Limb (tissue), 2 donors: ENCODE results near the gene CENPT.

ENCODE experiments used
- DNase-seq, 2 donors: peaks; one replicate each; pipeline ENCODE4 v3.0.0-alpha.2; 2016; ENCODE audit errors: extremely low spot score in 2 of 2

Gene CENPT

DNA sequence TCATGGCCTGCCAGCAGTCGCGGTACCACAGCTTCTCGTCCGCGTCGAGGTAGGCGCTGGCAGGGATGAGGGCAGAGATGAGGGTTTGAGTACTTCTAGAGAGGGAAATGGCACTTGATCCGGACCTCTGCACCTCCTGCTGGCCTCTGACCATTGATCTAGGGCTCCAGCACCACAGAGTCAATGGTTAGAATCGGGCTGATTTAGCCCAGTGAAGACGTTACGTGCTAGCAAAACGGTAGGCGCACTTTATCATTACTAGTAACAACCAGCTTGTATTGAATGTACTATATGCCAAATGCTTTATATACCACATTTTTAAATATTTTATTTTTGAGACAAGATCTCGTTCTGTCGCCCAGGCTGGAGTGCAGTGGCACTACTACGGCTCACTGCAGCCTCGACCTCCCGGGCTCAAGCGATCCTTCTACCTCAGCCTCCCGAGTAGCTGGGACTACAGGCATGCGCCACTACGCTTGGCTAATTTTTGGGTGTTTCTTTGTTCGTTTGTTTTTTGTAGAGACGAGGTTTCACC, 40.3 kb downstream of the CENPT start:
- DNase-seq = no peak

DNA sequence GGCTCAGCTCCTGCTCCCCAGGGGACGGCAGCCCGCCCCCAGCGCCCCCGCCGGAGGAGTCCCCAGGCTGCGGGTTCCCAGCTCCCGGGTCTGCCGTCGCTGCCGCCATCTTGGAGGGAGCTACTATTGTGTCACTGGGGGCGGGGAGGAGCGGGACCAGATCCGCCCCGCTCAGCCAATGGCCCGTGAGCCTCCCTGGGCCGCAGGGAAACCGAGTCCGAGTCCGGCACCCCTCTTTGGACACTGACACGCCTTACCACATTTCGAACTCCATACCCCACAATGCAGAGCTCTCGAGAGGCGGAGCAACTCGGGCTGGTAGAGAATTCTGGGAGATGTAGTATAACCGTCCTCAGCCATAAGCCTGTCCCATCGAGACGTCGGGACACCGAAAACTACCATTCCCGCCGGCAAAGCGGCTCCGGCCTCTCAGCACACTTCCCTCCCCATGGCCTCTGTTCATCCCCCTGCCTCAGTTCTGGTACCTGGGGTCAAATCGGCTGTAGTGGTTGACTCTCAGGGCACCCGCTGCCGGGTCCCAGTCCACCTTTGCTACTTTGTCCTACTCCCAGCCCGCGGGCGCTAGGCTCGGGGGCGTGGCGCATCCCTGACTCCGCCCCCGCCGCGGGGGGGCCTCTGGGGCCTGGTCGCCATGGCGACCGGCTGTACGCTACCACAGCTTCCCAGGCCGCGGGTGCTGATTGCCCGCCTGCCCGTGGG, 40.9 kb downstream of the CENPT start, which contains the start of the genes RANBP10 and TSNAXIP1:
Gene RANBP10, minus strand, starts transcription at position 133 of the 720 bp plus-strand sequence. Its CDS starts 24 bp downstream, at position 109.
Gene TSNAXIP1, plus strand, starts transcription at position 462 of the 720 bp plus-strand sequence. CDS start 261 bp downstream, outside the sequence.
- peak; percentile 97 to 99 for DNase-seq

DNA sequence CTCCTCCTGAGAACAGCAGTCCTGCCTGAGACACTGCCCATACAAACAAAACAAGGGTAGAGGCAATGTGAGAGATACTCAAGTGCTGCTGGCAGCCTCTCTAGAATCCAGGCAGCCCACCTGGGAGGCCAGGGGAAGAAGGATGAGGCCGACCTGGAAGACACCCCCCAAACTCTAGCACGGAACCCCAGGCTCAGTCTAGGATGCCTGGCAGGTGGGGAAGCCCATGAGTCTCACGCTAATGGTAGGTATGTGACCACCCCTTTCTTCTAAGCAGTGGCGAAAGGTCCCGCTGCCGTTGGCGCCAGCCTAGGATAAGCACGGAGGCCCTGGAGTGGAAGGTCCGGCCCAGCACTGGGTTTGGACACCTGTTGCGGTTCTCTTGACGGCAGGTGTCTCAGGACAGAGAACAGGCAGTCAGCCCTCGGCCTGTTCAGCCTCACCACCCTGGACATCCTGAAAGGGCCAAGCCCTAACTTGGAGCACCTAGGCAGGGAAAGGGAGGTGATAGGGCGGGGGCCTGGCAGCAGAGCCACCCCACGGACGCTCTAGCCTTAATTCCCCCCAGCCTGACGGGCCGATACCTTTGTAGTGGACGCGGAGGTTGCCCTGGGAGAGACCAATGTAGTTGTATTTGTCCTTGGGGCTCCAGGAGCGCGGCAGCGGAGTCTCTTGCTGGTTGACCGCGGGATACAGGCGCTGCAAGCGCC, 41.6 kb downstream of the CENPT start:
- peak; percentile 1 to 37 for DNase-seq

DNA sequence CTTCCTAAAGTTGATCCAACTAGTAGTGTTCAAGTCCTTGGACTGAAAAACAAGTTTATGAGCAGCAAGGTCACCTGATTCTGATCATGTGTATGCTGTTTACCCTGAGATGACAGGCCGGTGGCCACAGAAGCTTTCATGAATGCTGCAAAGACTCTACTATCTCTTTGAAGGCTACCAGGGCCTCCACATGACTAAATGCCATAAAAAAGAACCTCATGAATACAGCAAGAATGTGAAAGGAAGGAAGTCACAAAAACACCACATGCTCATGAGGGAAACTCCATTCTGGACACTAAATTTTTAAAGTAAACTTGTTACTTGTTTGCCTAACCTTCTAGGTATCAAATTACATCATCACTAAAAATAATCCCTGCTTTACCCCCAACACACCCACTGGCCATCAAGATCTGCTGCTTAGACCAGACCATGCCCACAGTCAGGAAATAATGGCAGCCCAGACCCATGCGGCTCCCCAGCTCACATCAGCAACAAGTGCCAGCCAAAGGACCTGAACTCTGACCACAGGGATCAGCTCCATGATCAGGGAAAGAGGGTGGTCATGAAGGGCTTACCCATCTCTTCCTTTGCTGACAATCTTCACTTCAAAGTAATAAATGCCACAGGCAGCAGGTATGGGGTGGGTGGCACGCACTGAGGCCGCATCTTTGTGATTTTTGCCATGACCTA, 42.5 kb downstream of the CENPT start:
- no peak for DNase-seq

DNA sequence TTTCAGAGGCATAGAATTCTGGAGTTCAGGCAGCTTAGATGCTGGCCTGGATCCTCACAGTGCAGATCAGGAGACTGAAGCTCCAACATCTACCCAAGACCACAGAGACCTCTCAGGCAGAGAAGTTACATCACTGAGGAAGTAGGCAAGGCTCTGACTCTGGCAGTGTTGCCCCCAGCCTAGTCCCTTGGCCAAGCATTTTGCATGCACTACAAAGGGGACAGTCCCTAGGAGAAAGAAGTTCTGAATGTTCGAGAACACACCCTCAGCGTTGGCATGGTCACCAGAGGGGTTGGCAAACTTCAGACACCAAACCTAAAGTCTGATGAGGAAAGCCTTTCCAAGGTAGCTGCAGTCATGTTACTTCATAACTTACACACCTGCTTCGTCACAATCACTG, 43.6 kb downstream of the CENPT start:
- no peak for DNase-seq

DNA sequence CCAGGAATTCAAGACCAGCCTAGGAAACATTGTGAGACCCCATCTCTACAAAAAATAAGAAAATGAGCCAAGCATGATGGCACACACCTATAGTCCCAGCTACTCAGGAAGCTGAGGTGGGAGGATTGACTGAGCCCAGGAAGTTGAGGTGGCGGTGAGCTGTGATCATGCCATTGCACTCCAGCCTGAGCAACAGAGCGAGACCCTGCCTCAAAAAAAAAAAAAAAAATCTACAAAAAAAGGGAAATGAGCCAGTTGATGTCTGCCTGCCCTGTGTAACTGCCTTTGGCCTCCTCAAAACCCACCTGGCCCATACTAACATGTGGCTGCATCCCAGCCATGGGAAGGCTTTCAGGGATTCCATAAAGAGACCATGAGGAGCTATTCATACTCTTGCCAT, 45.6 kb downstream of the CENPT start:
- DNase-seq = no peak

DNA sequence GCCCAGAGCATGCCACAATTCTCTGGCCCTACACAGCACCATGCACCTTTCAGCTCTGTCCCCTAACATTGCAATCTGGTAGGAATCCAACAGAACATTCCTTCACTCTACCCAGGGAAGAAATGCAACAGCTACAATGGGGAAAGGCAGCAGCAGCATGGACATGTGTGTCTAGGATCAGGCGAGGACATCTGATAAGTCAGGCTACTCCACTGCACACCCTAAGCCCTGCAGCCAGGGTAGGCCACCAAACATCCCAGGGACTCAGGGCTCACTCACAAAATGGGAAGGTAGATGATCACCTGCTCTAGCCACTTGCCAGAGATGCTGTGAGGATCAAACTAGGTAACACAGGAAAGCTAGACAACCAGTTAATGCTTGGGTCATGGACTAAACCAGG, 46.3 kb downstream of the CENPT start:
- no peak for DNase-seq

DNA sequence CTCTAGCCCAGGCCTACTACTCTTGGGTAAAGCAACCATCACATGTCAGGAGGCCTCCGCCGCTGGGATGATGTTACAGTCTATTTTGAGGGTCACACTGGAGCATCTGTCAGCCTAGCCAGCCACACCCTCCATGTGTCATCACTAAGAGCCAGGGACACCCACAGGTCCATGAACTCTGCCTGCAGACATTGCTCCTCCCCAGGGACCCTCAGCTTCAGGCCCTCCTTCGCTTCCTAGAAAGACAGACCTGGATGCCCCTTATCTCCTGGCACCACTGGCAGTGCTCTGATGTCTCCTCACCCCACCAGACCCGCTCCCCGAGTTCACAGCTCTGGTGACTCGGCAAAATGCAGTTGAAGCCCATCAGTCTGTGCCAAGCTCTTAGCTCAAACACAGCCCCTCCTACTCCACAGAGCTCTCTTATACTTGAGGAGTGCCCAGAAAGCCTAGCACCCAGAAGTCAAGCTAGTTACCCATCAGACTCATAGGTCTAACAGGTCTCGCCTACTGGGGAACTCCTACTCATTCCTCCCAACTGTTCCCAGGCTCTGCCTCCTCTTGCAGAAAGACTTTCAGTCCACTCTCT, 47.1 kb downstream of the CENPT start:
- no peak for DNase-seq

DNA sequence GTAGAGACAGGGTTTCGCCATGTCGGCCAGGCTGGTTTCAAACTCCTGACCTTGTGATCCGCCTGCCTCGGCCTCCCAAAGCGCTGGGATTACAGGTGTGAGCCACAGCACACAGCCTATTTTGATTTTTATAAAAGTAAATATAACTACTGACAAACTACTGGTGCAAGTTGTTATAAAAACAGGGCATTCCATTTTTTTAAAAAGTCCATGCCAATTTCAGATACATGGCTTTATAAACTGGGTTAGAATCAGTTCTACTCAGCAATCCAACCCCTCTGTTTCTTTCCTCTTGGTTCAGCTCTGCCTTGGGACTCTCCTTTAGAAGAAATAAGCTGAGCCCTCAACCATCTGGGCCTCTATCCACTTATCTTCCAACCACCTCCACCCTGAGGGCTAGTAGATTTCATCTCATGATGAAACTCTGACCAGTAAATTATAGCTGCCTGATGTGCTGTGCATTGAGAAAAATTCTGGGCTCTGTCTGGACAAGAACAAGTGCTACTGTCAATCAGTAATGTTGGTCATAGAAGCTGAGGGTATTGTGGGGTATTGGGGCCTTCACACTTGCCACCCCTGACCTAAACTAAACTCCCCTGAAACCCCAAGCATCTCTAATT, 51.3 kb downstream of the CENPT start:
- DNase-seq = no peak

DNA sequence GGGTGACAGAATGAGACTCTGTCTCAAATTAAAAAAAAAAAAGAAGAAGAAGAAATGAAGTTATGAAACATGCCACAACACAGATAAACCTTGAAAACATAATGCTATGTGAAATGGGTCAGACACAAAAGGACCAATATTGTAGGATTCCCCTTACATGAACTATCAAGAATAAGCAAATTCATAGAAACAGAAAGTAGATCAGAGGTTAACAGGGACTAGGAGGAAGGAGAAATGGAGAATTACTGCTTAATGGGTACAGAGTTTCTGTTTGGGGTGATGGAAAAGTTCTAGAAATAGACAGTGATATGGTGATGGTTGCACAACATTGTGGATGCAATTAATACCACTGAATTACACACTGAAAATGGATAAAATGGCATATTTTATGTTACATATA, 57.4 kb downstream of the CENPT start:
- DNase-seq = no peak

DNA sequence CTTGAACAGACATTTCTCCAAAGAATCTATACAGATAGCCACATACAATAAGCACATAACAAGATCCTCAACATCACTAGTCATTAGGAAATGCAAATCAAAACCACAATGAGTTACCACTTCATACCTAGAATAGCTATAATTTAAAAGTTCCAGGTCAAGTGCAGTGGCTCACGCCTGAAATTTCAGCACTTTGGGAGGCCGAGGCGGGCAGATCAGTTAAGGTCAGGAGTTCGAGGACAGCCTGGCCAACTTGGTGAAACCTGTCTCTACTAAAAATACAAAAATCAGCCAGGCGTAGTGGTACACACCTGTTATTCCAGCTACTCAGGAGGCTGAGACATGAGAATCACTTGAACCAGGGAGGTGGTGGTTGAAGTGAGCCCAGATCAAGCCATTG, 61.0 kb downstream of the CENPT start:
- no peak for DNase-seq

DNA sequence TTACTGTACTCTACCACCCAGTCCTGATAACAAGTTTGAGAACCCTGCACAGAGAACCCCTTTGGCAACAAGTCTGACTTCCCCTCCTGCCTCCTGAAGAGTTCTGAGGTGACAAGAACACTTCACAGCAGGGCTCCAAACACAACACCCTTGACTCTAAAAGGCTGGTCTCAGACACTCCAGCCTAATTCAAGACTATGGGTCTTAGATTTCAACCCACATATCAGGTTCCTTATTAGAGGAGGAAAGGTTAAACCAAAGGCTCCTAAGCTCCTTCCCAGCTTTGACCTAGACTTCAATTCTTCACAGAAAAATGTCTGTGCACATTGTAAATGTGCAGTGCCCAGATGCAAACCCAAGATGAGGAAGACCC, 64.2 kb downstream of the CENPT start:
- DNase-seq = no peak

DNA sequence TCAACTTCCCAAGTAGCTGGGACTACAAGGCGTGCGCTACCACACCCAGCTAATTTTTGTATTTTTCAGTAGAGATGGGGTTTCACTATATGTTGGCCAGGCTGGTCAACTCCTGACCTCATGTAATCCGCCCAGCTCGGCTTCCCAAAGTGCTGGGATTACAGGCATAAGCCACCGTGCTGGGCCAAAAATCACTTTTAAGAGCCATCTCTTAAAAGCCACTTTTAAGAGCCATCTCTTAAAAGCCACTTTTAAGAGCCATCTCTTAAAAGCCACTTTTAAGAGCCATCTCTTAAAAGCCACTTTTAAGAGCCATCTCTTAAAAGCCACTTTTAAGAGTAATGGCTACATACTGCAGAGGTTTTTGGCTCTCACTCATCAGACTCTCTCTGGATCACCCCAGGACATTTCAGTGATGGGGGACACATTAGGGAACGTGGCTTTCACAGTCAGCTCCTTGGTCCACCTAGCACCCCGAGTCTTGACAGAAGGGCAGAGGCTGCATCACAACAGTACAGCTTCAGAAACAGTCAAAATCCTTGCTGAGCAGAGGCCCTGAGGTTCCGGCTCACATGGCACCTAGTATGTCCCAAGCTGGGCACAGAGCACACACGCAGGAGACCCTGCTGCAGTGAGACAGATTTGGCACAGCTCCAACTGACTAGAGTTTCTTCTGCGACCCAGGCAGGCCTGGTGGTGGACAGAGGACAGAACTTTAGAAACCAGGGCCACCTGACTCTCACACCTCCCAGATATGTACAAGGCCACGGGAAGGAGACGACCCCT, 64.7 kb downstream of the CENPT start:
- no peak for DNase-seq

DNA sequence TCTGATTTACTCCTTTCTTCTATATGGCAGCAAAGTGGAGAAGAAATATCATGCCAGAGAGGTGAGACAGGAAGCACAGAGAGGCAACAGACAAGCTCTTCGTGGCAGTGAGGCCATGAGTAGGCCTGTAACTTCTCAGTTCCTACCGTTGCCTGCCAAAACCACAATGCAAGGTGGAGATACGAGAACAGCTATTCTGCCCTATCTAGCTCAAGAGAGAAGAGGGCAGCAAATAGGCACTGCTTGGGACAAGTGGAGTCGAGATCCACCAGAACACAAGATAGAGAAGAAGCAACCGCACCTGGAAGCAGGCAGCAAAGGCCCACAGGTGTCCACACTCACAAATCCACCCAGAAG, 66.0 kb downstream of the CENPT start:
- DNase-seq = no peak

DNA sequence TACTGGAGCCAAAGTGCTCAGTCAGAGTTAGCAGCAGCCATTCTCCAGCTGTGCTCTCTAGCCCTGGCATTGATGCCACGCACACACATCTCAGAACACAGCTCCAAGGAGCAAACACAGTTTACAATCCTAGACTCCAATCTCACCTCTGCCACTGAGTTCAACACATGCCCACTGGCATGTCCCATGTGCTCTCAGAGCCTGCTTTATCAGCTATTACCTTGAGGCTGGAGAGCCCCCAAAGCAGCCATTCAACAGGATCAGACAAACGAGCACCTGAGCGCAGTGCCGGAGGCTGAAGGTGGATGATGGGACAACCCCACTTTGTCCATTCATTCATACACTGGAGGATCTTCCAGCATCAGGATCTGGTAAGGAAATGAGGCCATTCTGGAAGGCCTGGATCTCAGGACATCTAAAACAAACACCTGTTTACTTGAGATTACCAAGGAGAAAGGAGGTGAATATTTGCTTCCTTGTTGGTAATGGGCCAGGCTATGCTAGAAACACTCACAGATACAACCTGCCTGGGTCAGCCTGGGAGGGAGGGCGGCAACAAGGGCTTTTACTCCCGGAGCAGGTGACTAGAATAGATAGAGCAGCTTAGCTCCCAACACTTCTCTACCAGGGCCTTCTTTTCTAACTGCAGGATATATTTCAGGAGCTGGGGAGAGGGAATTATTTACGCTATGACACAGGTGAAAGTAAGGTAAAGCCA, 66.5 kb downstream of the CENPT start:
- DNase-seq = no peak

DNA sequence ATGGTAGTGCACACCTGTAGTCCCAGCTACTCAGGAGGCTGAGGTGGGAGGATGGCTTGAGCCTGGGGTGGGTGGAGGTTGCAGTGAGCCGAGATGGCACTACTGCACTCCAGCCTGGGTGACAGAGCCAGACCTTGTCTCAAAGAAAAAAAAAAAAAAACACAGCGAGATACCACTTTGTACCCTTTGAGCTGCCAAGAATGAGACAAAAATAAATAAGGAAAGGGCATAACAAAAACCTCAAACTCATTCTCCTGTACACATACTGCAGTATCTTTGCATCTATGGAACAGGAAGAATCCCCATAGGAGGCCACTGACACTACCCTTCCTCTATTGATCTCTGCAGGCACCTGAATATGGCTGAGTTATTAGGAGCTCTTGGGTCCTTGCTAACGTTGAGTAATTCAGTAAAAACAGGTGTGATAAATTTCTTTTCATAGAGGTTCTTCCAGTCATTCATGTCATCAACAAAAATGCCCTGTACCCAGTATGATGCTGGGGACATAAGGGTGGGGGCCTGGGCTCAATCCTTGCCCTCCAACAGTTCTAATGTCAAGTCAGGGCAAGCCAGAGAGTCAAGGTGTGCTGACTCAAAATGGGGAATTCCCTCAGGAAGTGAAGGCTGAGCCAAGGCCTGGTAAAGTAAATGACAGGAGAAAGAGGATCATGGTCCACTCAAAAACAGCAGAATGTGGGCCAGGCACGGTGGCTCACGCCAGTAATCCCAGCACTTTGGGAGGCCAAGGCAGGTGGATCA, 68.1 kb downstream of the CENPT start:
- DNase-seq = no peak
